ENCODE data around the gene PHYHD1. TPM values are rescaled to one million over a fixed set of nuclear protein-coding genes. Genes with fewer than 3 reads are reported as not detected.
"Not testable (repeated sequence)": the region's sequence is repeated elsewhere in the genome, so short reads cannot be mapped to it uniquely, and the experiment has no call there.

PHYHD1 gene
- total RNA-seq, 1 experiment from 2014 or later, result 17.3 TPM

DNA sequence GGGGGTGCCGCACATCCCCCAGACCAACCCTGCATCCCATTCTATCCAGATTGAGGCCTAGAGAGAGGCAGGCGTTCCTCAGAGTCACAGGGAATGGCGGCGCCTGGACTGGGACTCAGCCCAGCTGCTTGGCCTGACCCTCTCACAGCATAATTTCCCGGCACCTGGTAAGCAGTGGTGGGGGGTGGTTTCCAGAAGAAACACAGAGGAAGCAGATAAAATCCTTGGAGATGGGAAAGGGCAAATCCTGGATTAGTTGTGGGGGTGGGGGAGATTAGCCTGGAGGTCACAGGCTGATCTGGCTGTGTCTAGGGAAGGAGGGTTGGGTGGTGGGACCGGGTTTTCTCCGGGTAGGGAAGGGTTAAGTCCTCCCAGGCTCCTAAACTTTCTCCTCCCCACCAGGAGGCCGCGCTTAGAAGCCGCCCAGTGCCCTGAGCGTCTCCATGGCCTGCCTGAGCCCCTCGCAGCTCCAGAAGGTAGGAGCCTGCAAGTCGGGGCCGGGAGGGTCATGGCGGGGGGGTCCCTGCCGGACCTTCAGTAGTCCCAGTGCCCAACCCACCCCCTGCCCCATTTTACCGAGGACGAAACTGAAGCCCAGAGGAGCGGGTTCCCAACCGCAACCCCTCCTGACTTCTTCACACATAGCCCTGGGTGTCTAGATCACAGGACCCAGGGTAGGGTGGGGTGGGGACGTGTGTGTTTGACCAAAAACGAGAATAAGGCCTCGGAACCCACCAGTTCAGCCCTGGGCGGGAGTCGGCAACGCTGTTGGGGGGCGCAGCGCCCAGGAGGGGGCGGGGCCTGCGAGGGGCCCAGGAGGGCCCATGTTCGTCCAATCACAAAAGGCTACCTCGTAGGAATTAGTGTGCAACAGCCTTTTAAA lies 1.3 kb downstream of the PHYHD1 start:
- DNase-seq (ENCODE audit: low read depth), result peak; percentile 61

- DNase-seq (ENCODE audit: low read depth), result no peak
Observed at GRCh38 chr9:128923493-128923883, 2.7 kb downstream of the PHYHD1 start.

DNA sequence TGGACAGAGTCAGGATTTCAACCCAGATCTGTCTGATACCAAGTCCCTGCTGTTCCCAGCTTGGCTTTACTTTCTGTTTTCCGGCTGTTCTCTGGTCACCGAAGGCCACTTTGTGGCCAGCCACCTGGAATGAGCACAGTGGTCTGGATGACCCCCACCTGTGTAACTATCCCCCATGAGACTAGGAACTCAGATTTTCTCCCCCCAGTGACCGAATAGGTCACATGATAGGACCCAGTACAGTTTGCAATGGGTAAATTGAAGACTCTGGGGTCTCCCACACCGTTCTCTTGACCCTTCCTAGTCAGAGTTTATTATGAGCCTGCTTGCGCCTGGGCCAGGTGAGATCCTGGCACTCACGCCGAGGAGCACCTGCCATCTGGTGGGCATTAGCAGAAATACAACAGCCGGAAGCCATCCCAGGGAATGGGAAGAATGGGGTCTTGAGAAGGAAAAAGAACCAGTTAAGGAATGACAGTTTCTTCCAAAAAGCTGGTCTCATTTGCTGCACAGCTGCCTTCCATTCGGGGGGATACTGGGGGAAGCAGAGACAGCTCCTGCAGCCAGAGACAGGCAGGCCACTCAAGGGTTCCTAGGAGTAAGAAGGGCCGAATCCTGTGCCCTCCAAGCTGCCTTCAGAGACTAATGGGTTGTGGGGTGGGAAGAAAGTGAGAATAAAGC lies 7.1 kb downstream of the PHYHD1 start:
- DNase-seq (ENCODE audit: low read depth), result no peak

DNA sequence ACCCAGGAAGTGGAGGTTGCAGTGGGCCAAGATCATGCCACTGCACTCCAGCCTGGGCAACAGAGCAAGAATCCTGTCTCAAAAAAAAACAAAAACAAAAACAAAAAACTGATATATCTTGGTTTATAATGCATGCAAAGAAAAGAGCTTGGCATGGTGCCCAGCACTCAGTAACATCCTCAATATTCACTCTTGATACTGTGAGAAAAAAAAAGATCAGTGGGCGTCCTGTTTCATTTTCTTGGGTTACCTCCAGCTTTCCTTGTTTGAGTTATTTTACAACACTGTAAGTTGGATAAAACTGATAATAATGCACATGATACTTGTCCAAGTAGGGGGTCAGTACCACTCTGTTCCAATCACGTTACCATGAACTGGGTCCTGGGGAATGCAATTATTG lies 7.8 kb downstream of the PHYHD1 start:
- no peak for DNase-seq (ENCODE audit: low read depth)

DNA sequence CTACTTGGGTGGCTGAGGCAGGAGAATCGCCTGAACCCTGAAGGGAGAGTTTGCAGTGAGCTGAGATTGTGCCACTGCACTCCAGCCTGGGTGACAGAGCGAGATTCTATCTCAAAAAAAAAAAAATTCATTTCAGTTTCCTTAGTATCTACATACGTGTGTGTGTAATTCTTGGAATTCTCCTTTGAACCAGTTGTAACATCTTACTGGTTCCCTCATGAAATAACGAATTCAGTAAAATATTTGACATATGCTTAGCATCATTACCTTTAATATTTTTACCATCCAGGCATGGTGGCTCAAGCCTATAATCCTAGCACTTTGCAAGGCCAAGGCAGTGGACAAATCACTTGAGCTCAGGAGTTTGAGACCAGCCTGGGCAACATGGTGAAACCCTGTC lies 8.8 kb downstream of the PHYHD1 start:
- no peak for DNase-seq (ENCODE audit: low read depth)

GRCh38 chr9:128933731-128934130 lies 12.9 kb downstream of the PHYHD1 start:
- no peak for DNase-seq (ENCODE audit: low read depth)

DNA sequence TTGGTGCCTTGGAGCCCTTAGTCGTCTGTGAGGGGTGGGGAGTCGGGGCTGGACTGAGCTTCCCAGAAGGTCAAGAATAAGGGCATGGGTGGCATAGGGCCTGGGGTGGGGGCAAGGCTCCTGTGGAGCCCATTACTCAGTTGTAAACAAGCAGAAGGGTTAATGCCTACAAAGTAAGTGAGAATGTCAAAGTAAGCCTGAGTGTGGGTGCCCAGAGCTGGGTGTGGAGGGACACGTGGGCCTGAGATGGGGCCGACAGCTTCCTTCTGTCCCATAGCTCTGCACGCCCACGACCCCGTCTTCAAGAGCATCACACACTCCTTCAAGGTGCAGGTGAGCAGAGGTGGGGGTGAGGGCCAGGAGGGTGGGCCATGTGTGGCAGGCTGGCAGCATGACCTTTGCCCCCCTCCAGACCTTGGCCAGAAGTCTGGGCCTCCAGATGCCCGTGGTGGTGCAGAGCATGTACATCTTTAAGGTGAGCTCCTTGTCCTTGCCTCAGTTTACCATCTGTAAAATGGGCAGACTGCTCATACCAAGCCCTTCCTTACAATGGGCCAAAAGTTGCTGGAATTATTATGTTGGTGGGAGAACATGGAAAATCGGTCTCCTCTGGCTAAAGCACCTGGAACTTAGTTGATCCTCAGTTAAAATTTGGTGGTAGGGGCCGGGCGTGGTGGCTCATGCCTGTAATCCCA lies 15.5 kb downstream of the PHYHD1 start:
- DNase-seq (ENCODE audit: low read depth), result no peak

DNA sequence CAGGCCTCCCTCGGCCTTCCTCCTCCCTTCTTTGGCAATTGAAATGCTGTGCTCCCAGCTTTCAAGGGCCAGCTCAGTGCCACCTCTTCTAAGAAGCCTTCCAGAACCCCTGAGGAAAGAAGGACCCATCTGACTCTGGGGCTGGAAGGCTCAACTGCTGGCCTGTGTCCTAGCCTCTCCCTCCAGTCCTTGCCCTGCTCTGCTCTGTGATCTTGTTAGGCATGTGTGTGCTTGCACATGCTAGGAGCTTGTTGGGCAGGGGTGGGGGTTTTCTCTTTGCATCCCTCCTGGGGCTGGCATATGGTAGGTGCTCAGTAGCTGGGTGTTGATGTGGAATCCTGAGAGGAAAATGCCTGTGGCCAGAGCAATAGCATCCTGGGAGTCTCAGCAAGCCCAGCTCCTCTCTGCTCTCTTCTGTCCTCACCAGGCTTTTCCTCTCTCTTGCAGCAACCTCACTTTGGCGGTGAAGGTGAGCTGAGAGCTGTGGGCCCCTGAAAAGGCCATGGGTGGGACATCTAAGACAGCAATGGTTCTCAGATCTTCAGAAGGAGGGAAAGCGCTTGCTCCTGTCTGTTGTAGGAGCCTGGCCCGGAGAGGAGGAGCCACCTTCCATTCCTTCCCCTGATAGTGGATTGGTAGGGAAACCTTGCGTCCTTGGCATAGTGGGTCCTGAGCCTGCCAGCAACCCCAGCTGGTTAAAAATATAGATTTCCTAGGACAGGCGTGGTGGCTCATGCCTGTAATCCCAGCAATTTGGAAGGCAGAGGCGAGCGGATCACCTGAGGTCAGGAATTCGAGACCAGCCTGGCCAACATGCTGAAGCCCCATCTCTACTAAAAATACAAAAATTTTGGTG lies 16.8 kb downstream of the PHYHD1 start:
- DNase-seq (ENCODE audit: low read depth), result no peak

DNA sequence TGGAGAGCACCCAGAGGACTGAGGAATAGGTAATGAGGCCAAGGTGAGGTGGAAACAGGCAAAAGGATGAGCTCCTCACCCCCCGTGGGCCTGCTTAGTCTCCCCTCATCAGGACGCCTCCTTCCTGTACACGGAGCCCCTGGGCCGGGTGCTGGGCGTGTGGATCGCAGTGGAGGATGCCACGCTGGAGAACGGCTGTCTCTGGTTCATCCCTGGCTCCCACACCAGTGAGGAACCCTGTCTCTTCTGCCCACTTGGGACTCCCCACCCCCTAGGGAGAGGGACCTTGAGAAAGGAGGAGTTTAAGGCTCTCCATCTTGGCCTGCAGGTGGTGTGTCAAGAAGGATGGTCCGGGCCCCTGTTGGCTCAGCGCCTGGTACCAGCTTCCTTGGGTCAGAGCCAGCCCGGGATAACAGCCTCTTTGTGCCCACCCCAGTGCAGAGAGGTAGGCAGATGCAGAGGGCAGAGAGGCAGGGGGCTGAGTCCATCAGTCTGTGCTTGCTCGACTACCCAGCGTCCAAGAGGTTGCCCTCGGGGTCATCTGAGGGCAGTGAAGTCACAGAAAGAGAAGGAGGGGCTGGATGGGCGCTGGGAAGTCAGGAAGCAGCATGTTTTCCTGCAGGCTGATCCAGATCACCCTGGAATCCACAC lies 19.6 kb downstream of the PHYHD1 start:
- DNase-seq (ENCODE audit: low read depth), result no peak

DNA sequence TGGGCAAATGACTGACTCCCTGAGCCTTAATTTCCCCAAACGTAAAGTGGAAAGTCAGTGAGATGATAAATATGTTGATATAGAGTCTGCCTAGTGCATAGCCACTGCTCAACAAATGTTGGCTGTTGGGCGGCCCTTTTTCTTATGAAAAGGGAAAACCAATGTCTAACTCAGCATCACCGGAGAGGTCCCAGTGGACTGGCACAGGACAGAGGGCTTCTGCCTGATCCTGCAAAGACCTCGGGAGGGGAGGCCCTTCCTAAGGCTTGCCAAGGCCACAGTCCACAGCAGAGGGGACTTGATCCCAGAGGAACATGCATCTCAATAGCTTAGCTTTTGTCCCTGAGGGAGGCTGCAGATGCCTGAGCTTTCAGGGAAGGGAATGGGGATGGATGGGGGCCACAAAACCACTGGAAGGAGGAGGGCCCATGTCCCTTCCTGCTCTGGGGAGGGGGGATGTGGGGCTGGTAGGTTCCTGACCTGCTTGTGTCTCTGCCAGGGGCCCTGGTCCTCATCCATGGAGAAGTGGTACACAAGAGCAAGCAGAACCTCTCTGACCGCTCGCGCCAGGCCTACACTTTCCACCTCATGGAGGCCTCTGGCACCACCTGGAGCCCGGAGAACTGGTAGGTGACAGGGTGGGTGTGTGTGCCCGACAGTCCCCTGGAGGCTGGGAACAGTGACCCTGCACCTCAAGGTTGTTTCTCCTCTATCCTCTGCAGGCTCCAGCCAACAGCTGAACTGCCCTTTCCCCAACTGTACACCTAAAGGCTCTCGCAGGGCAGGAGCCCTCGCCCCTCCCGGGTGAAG lies 20.4 kb downstream of the PHYHD1 start:
- no peak for DNase-seq (ENCODE audit: low read depth)

DNA sequence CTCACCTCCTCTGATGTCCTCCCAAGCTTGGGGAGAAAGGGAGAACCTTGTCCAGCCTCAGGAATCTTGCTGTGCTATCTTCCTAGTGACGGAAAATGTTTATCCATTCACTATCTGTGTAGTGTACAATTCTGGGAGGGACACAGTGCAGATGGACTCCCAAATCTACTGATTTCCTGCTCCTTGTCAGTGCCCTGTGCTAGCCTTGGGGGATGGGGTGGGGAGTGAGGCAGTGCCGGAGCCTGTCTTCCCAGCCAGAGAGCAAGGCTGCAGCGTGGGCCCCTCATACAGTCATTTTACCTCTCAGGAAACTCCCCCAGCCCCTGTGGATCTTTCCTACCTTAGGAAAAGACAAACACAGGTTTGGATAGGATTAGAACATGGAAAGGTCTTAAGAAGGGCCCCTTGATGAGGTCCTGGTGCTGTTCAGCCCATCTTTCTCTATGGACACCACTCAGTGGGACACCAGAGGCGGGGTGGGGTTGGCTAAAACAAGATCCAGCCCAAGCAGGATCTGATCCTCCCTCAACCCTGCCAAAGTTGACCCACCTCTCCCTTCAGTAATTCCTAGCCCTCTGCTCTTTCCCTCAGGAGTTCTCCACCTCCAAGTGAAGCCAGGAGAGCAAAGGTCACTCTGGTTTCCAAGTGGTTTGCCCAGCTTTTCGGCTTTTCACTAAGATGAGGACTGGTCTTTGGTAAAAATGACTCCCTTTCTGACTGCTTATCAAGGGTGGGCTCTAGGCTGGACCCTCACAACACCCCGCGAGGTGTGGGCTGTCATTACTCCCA lies 23.2 kb downstream of the PHYHD1 start:
- DNase-seq (ENCODE audit: low read depth), result no peak

- not testable (repeated sequence) for DNase-seq (ENCODE audit: low read depth)
Observed at GRCh38 chr9:128944966-128945365, 24.2 kb downstream of the PHYHD1 start.

DNA sequence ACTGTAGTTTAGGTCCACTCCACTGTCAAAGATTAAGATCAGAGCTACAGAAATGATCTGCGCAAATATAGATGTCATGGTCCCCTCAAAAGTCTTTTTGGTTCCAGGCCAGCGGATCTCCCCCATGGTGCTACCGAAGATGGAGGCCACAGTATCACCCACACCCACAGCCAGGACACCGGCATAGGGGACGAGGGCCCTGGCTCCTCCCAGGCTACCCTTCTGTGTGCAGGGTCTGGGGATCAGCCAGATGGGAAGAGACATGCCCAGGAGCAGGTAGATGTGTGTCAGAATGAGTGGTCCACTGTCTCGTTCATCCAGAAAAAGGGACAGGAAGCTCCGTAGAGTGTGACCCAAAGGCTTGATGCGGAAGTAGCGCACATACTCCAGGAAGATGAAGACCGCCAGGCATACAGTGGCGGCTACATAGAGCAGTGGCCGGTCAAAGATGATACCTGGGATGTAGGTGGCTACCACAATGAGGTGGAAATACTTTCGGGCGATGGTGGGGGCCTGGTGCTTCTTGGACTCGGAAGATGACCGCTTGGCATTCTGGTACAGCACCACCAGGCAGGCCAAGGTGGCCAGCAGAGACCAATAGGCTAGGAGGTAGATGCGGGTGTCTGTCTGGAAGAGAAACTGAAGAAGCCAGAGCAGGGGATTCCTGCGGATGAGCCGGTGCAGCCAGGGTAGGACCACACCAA lies 25.2 kb downstream of the PHYHD1 start:
- no peak for DNase-seq (ENCODE audit: low read depth)

DNA sequence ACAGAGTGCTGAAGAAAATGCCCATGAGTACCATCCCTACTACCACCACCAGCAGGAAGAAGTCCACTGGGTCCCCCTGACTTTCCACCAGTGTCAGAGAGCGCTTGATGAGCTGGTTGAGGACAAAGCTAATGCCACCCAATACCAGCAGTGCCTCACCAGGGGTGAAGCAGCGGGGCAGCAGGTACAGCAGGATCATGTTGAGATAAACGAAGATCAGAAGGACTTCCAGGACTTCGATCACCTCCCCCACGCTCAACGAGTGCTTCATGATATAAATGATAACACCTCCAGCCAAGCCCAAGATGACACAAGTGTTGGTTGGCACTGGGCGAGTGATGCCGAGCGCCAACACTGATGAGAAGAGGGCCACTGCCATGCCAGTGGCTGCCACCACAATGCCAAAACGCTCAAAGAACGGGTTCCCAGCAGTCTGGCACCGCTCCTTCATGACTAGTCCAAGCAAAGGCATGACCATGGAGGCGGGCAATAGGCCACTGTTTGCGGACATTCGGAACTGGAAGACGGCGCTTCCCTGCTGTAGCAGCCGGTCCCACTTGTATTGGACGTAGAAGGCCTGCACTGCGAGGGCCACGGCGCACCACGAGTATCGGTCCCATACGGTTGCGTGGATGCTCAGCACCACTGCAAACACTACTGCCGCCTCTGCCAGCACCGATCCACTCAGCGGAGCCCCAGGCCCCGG lies 25.9 kb downstream of the PHYHD1 start:
- peak; percentile 27 for DNase-seq (ENCODE audit: low read depth)

- no peak for DNase-seq (ENCODE audit: low read depth)
Observed at GRCh38 chr9:128947277-128947526, 26.4 kb downstream of the PHYHD1 start.

- peak; percentile 89 for DNase-seq (ENCODE audit: low read depth)
Observed at GRCh38 chr9:128947527-128948301, 26.9 kb downstream of the PHYHD1 start, which contains the start of the genes DOLK and NUP188. Gene DOLK, minus strand, starts transcription at chr9:128947603. Its CDS starts 300 bp downstream, at chr9:128947303. Gene NUP188, plus strand, starts transcription at chr9:128947699. Its CDS starts 21 bp downstream, at chr9:128947720.

DNA sequence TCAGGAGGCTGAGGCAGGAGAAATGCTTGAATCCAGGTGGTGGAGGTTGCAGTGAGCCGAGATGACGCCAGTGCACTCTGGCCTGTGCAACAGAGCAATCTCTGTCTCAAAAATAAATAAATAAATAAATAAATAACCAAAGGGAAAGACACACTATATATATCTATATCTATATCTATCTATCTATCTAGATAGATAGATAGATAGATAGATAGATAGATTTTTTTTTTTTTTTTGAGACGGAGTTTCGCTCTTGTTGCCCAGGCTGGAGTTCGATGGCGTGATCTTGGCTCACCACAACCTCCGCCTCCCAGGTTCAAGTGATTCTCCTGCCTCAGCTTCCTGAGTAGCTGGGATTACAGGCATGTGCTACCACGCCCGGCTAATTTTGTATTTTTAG lies 40.6 kb downstream of the PHYHD1 start:
- DNase-seq (ENCODE audit: low read depth), result not testable (repeated sequence)
